HepG2 (cell line): ENCODE data around the gene HERPUD2. TPM values are rescaled to one million over a fixed set of nuclear protein-coding genes. Genes with fewer than 3 reads are reported as not detected.

Experiments used
- ATAC-seq: fragments of 200-7000 bp; cut with Tn5 transposase; 3 replicates; pipeline ENCODE4 v1.9.1; 2020; ENCODE audit warnings: mild to moderate bottlenecking, moderate library complexity
- BruUV-seq: library from RNA; stranded (reverse); fragments of 400-500 nt; replicated peaks from 2 replicates; lab custom pipeline; 2021; lab: Mats Ljungman, UMichigan
- CTCF ChIA-PET: fragments of 300-600 bp; formaldehyde crosslinking; extraction: SDS; loops from one replicate; lab custom pipeline; 2021; ENCODE audit warnings: low total read pairs, inconsistent platforms, low intra/inter-chr PET ratio; lab: Yijun Ruan, JAX
- POLR2A ChIA-PET: fragments of 350-600 bp; sonication (Branson Sonifier 250); formaldehyde crosslinking; loops from one replicate; lab custom pipeline; 2020; ENCODE audit warnings: antibody characterized with exemption, inconsistent platforms; lab: Yijun Ruan, JAX
- DNase-seq: peaks from one replicate; pipeline ENCODE4 v3.0.0-alpha.2; 2015; ENCODE audit warnings: low spot score
- FAIRE-seq: peaks from 3 replicates; lab custom pipeline; 2011; peaks lifted over from hg19 to GRCh38; lab: Jason Lieb, UNC
- H2AFZ ChIP-seq: one replicate; pipeline ENCODE4 v1.6.1; 2011; ENCODE audit warnings: low read length, inconsistent platforms
- H3K27ac ChIP-seq: fragments of 300-600 bp; 3 replicates; pipeline ENCODE4 v1.8.0; 2011; ENCODE audit warnings: mixed run types, mild to moderate bottlenecking, mixed read lengths, low read length, inconsistent platforms; ENCODE audit not compliant: insufficient read depth; ENCODE audit errors: extremely low read length
- H3K27me3 ChIP-seq, 2 experiments: fragments of 200-600 bp in 1 of 2; 2 replicates in 1 of 2; 3 replicates in 1 of 2; pipeline versions ENCODE4 v1.6.0 to v1.8.0; 2011; ENCODE audit warnings: low read length in 2 of 2, mild to moderate bottlenecking in 2 of 2, moderate library complexity in 2 of 2, inconsistent platforms in 1 of 2; ENCODE audit not compliant: insufficient read depth in 2 of 2, control insufficient read depth in 1 of 2
- H3K36me3 ChIP-seq, 2 experiments: fragments of 200-600 bp in 1 of 2; replicated peaks in 1 of 2; 2 replicates in 1 of 2; 3 replicates in 1 of 2; pipeline versions ENCODE4 v1.5.1 to v1.8.0; 2011; ENCODE audit warnings: low read length in 2 of 2, inconsistent platforms in 1 of 2; ENCODE audit not compliant: insufficient read depth in 2 of 2, control insufficient read depth in 1 of 2
- H3K4me1 ChIP-seq: 2 replicates; pipeline ENCODE4 v1.5.1; 2012; ENCODE audit warnings: low read length, inconsistent platforms; ENCODE audit not compliant: insufficient read depth
- H3K4me2 ChIP-seq: 2 replicates; pipeline ENCODE4 v1.6.0; 2011; ENCODE audit warnings: low read depth, low read length, inconsistent platforms
- H3K4me3 ChIP-seq, 3 experiments: fragments of 200-600 bp in 1 of 3; sonication (generic), shearing (Covaris generic) in 1 of 3; replicated peaks in 1 of 3; 2 replicates each; pipeline ENCODE4 v1.5.1; 2011 to 2016; ENCODE audit warnings: low read length in 3 of 3, inconsistent platforms in 2 of 3, low read depth in 2 of 3, mild to moderate bottlenecking in 2 of 3, control low read depth in 1 of 3, mixed read lengths in 1 of 3; ENCODE audit not compliant: insufficient read depth in 1 of 3
- H3K79me2 ChIP-seq: one replicate; pipeline ENCODE4 v1.6.1; 2011; ENCODE audit warnings: low read length, inconsistent platforms; ENCODE audit not compliant: insufficient read depth
- H3K9ac ChIP-seq: 2 replicates; pipeline ENCODE4 v1.6.0; 2011; ENCODE audit warnings: mild to moderate bottlenecking, low read depth, low read length, inconsistent platforms; ENCODE audit not compliant: insufficient read depth
- H3K9me3 ChIP-seq: 2 replicates; pipeline ENCODE4 v1.5.1; 2012; ENCODE audit warnings: mild to moderate bottlenecking, low read length
- H4K20me1 ChIP-seq: 2 replicates; pipeline ENCODE4 v1.6.0; 2011; ENCODE audit warnings: inconsistent platforms, mild to moderate bottlenecking, low read length, moderate library complexity; ENCODE audit not compliant: insufficient read depth
- CREM ChIP-seq, 2 experiments: sonication (generic) in 1 of 2; formaldehyde crosslinking in 1 of 2; IDR thresholded peaks; 2 replicates each; pipeline versions ENCODE4 v1.4.0 to v1.6.1; 2016 to 2020; ENCODE audit warnings: antibody characterized with exemption in 1 of 2, mild to moderate bottlenecking in 1 of 2, missing genetic modification reagents in 1 of 2
- EEA1 ChIP-seq: sonication (generic); formaldehyde crosslinking; IDR thresholded peaks from 2 replicates; pipeline ENCODE4 v1.5.1; 2020; ENCODE audit warnings: mild to moderate bottlenecking, missing genetic modification reagents, borderline replicate concordance
- ELF4 ChIP-seq: sonication (generic); formaldehyde crosslinking; IDR thresholded peaks from 2 replicates; pipeline ENCODE4 v1.5.0; 2020; ENCODE audit warnings: missing genetic modification reagents, mild to moderate bottlenecking, moderate library complexity, borderline replicate concordance
- NFIB ChIP-seq: sonication (generic); formaldehyde crosslinking; IDR thresholded peaks from 2 replicates; pipeline ENCODE4 v1.9.0; 2021; ENCODE audit warnings: missing genetic modification reagents, mild to moderate bottlenecking, borderline replicate concordance
- NFKBIZ ChIP-seq: IDR thresholded peaks from 2 replicates; pipeline ENCODE4 v1.6.1; 2018; ENCODE audit warnings: missing genetic modification reagents, missing compliant biosample characterization
- NR1H2 ChIP-seq: sonication (generic); formaldehyde crosslinking; IDR thresholded peaks from 2 replicates; pipeline ENCODE4 v1.8.1; 2022; ENCODE audit warnings: low read depth, missing genetic modification reagents, borderline replicate concordance
- RBM39 ChIP-seq: fragments of 200-400 bp; formaldehyde crosslinking; IDR thresholded peaks from one replicate; pipeline ENCODE4 v1.6.1; 2018; ENCODE audit warnings: antibody characterized with exemption, mild to moderate bottlenecking, low read depth, low read length; ENCODE audit not compliant: poor library complexity, severe bottlenecking
- SOX6 ChIP-seq, 2 experiments: fragments of 450-650 bp in 1 of 2; sonication (generic) in 1 of 2; formaldehyde crosslinking in 1 of 2; IDR thresholded peaks; 2 replicates each; pipeline versions ENCODE4 v1.4.0 to v1.6.1; 2017 to 2020; ENCODE audit warnings: antibody characterized with exemption in 1 of 2, mild to moderate bottlenecking in 1 of 2, missing genetic modification reagents in 1 of 2
- ZC3H13 ChIP-seq: sonication (generic); formaldehyde crosslinking; IDR thresholded peaks from 2 replicates; pipeline ENCODE4 v1.8.1; 2023; ENCODE audit warnings: mild to moderate bottlenecking, missing genetic modification reagents, moderate library complexity
- ZNF296 ChIP-seq: sonication (generic); formaldehyde crosslinking; conservative IDR thresholded peaks from 2 replicates; pipeline ENCODE4 v1.5.0; 2020; ENCODE audit warnings: mild to moderate bottlenecking, missing genetic modification reagents
- ZNF34 ChIP-seq: sonication (generic); formaldehyde crosslinking; IDR thresholded peaks from 2 replicates; pipeline ENCODE4 v1.4.0; 2020; ENCODE audit warnings: mild to moderate bottlenecking, missing genetic modification reagents, borderline replicate concordance
- ZNF552 ChIP-seq: sonication (generic); formaldehyde crosslinking; IDR thresholded peaks from 2 replicates; pipeline ENCODE4 v1.9.0; 2022; ENCODE audit warnings: missing genetic modification reagents, mild to moderate bottlenecking, borderline replicate concordance
- ZSCAN30 ChIP-seq: sonication (generic); formaldehyde crosslinking; IDR thresholded peaks from 2 replicates; pipeline ENCODE4 v1.5.0; 2020; ENCODE audit warnings: mild to moderate bottlenecking, missing genetic modification reagents
- WGBS: methylation state at CpG from one replicate; pipeline ENCODE4 v1.1.6; 2017; ENCODE audit warnings: low lambda C conversion rate; 5-methylcytosine and 5-hydroxymethylcytosine counted together
- in situ Hi-C: cut with HindIII; loops from 2 replicates; pipeline ENCODE4 v1.10.0; 2017; ENCODE audit warnings: low pct_unique_long_range_greater_than_20kb; ENCODE audit not compliant: extremely low pct_ligation_motif_present
- intact Hi-C: fragments of 100-400 bp; cut with micrococcal nuclease; formaldehyde crosslinking; loops from one replicate; pipeline ENCODE4 v1.10.0; 2022; ENCODE audit not compliant: unreplicated experiment
- polyA plus RNA-seq, 8 experiments: library from polyadenylated mRNA; depleted of rRNA in 3 of 8; stranded (reverse) in 7 of 8; unstranded in 1 of 8; fragments of >200 nt; fragmentation: Illumina TruSeq in 4 of 8; extraction: Trizol in 4 of 8; gene quantifications; 2 replicates each; pipeline versions ENCODE4 v1.2.1 to v1.2.3, GENCODE V29; 2011 to 2016; ENCODE audit warnings: low read depth in 4 of 8, missing spikeins in 1 of 8, mixed read lengths in 1 of 8; ENCODE audit not compliant: insufficient read depth in 1 of 8
- total RNA-seq, 5 experiments: library from RNA; depleted of rRNA; stranded (reverse); fragments of >200 nt; fragmentation: Illumina TruSeq; extraction: Trizol; gene quantifications; 2 replicates each; pipeline ENCODE4 v1.2.3, GENCODE V29; 2016; ENCODE audit warnings: low read depth in 1 of 5
- TF ChIP-seq, protein P1 (sequence below): sonication (generic); formaldehyde crosslinking; IDR thresholded peaks from 2 replicates; pipeline ENCODE4 v1.5.1; 2020; ENCODE audit warnings: missing genetic modification reagents, mild to moderate bottlenecking, borderline replicate concordance
- TF ChIP-seq, protein P2 (sequence below): sonication (generic); formaldehyde crosslinking; IDR thresholded peaks from 2 replicates; pipeline ENCODE4 v1.4.0; 2020; ENCODE audit warnings: mild to moderate bottlenecking, missing genetic modification reagents
- TF ChIP-seq, protein P3 (sequence below): sonication (generic); formaldehyde crosslinking; IDR thresholded peaks from 2 replicates; pipeline ENCODE4 v1.5.0; 2020; ENCODE audit warnings: mild to moderate bottlenecking, missing genetic modification reagents, moderate library complexity
- TF ChIP-seq, protein P4 (sequence below): IDR thresholded peaks from 2 replicates; pipeline ENCODE4 v1.6.1; 2012; ENCODE audit warnings: inconsistent platforms

The HERPUD2 gene
- total and polyA plus RNA-seq, 2 of the 13 experiments (the other 11 are each of a cell fraction or from before 2014, with no cell fraction given) = 10.7 to 38.6 TPM

DNA sequence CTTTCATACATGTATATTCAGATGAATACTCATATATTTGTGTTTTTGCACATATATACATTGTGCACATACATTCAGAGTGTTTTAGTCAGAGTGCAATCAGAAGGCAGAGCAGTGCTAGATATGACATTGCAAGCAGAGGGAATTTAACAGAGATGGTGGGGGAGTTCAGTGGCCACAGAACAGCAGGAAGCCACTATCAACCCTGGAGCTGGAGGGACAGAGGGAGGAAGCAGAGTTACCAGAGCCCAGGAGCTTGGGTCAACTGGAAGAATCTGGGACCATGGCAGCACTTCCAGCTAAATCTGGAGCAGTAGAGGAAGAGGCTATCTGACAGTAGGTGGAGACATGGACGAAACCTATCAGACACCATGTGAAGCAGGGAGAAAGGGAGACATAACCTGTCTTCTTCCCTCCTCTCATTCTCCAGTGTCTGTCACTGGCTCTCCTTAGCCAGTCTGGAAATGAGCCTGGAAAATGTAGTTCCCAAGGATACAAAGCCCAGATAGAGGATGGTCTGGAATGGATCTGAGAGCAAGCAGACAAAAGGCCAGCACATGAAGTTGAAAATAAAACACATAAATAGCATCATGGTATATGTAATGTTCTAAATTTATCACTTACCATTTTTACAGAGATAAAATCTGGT lies 33.6 kb upstream of the HERPUD2 start:
- Histone ChIP-seq H3K4me2 (no peak overlapping the region; the same call in 1 of the 2 replicates), H3K9ac (no peak overlapping the region), H3K27me3 (peaks cover 0 to 2% of the 10 kb centered on the region in 2 experiments; a peak in 1 of 5 replicates), H3K79me2 (no peaks in the 10 kb centered on the region), H3K4me1 (peaks cover 63% of the 10 kb centered on the region), H3K4me3 (no peak overlapping the region), H3K9me3 (no peaks in the 10 kb centered on the region), H2AFZ (no peak overlapping the region), H4K20me1 (no peaks in the 10 kb centered on the region), H3K27ac (no peak overlapping the region), H3K36me3 (no peaks in the 10 kb centered on the region)
- CTCF ChIA-PET = no interaction called here
- in situ Hi-C loops = no loop called here
- no peak for FAIRE-seq
- no TSS peak for BruUV-seq
- TF ChIP-seq, protein P1, sequence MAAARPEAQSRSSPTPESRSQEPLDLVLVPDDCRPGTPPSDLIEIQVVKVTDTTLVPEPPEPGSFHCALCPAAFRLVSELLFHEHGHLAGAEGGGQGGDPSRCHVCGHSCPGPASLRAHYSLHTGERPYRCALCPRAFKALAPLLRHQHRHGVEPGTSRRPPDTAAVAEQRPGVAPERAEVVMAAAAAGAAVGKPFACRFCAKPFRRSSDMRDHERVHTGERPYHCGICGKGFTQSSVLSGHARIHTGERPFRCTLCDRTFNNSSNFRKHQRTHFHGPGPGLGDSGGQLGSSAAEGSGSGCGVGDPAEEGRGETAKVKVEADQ (CRISPR knock-in tag) = no peak
- TF ChIP-seq ZNF34 (CRISPR knock-in tag) = no peak
- no peak for TF ChIP-seq EEA1 (CRISPR knock-in tag)
- no peak for TF ChIP-seq RBM39
- TF ChIP-seq NFIB (CRISPR knock-in tag) = no peak
- no peak for TF ChIP-seq ZNF552
- no peak for TF ChIP-seq ZSCAN30 (CRISPR knock-in tag)
- no peak for TF ChIP-seq ELF4 (CRISPR knock-in tag)
- no peak for TF ChIP-seq NFKBIZ (CRISPR knock-in tag)
- no peak for TF ChIP-seq ZC3H13 (CRISPR knock-in tag)
- no peak for TF ChIP-seq NR1H2 (CRISPR knock-in tag)
- TF ChIP-seq, protein P2, sequence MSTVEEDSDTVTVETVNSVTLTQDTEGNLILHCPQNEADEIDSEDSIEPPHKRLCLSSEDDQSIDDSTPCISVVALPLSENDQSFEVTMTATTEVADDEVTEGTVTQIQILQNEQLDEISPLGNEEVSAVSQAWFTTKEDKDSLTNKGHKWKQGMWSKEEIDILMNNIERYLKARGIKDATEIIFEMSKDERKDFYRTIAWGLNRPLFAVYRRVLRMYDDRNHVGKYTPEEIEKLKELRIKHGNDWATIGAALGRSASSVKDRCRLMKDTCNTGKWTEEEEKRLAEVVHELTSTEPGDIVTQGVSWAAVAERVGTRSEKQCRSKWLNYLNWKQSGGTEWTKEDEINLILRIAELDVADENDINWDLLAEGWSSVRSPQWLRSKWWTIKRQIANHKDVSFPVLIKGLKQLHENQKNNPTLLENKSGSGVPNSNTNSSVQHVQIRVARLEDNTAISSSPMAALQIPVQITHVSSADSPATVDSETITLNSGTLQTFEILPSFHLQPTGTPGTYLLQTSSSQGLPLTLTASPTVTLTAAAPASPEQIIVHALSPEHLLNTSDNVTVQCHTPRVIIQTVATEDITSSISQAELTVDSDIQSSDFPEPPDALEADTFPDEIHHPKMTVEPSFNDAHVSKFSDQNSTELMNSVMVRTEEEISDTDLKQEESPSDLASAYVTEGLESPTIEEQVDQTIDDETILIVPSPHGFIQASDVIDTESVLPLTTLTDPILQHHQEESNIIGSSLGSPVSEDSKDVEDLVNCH = no peak
- TF ChIP-seq SOX6 (IDR thresholded peaks at IDR 0.05) = no peak
- no peak for TF ChIP-seq SOX6 (CRISPR knock-in tag; IDR thresholded peaks at IDR 0.05)
- TF ChIP-seq, protein P3, sequence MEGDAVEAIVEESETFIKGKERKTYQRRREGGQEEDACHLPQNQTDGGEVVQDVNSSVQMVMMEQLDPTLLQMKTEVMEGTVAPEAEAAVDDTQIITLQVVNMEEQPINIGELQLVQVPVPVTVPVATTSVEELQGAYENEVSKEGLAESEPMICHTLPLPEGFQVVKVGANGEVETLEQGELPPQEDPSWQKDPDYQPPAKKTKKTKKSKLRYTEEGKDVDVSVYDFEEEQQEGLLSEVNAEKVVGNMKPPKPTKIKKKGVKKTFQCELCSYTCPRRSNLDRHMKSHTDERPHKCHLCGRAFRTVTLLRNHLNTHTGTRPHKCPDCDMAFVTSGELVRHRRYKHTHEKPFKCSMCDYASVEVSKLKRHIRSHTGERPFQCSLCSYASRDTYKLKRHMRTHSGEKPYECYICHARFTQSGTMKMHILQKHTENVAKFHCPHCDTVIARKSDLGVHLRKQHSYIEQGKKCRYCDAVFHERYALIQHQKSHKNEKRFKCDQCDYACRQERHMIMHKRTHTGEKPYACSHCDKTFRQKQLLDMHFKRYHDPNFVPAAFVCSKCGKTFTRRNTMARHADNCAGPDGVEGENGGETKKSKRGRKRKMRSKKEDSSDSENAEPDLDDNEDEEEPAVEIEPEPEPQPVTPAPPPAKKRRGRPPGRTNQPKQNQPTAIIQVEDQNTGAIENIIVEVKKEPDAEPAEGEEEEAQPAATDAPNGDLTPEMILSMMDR = no peak
- TF ChIP-seq, protein P4, sequence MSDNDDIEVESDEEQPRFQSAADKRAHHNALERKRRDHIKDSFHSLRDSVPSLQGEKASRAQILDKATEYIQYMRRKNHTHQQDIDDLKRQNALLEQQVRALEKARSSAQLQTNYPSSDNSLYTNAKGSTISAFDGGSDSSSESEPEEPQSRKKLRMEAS = no peak
- no peak for TF ChIP-seq CREM (IDR thresholded peaks at IDR 0.05)
- no peak for TF ChIP-seq CREM (CRISPR knock-in tag; IDR thresholded peaks at IDR 0.05)
- no peak for TF ChIP-seq ZNF296 (CRISPR knock-in tag)
- 25% methylated on average over 1 of the region's 1 CpG for WGBS
- ATAC-seq = no peak
- POLR2A ChIA-PET = no interaction called here
- DNase-seq = no peak
- intact Hi-C loops = no loop called here
